ENCODE results near the gene C1S. TPM values are rescaled to one million over a fixed set of nuclear protein-coding genes. Genes with fewer than 3 reads are reported as not detected.

Gene C1S
- total RNA-seq, 4 donors from 2014 or later: 391 to 853 (median 638) TPM

DNA sequence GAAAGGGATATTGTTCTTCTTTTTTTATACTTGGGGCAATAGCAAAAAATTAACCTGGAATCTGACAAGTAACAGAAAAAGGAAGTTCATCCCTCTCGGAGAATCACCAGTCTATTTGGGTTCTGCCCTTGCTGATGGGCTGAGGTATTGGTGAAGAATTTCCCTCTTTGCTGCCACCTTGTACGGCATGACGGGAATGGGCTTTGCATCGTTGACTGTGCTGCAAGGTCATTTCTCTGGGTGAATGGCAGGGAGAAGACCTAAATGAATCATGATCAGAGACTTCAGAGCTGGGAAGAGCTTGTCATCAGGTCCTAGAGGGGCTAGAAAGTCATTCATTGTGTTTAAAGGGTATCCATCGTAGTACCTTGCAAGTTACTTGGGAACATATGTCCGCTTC is 12.0 kb downstream of the C1S start:
- Histone ChIP-seq H3K4me3 (no peak overlapping the region), H3K36me3 (peaks cover 0 to 34% of the 10 kb centered on the region in 2 donors), H3K27me3 (no peaks in the 10 kb centered on the region), H3K4me1 (no peaks in the 10 kb centered on the region), H3K27ac (no peak overlapping the region), H3K9me3 (no peaks in the 10 kb centered on the region)
- TF ChIP-seq, protein P1, sequence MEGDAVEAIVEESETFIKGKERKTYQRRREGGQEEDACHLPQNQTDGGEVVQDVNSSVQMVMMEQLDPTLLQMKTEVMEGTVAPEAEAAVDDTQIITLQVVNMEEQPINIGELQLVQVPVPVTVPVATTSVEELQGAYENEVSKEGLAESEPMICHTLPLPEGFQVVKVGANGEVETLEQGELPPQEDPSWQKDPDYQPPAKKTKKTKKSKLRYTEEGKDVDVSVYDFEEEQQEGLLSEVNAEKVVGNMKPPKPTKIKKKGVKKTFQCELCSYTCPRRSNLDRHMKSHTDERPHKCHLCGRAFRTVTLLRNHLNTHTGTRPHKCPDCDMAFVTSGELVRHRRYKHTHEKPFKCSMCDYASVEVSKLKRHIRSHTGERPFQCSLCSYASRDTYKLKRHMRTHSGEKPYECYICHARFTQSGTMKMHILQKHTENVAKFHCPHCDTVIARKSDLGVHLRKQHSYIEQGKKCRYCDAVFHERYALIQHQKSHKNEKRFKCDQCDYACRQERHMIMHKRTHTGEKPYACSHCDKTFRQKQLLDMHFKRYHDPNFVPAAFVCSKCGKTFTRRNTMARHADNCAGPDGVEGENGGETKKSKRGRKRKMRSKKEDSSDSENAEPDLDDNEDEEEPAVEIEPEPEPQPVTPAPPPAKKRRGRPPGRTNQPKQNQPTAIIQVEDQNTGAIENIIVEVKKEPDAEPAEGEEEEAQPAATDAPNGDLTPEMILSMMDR (IDR thresholded peaks at IDR 0.05): no peak
- no peak for TF ChIP-seq POLR2A (IDR thresholded peaks at IDR 0.05)
- TF ChIP-seq EP300 (IDR thresholded peaks at IDR 0.05): no peak
- no peak for TF ChIP-seq POLR2AphosphoS5 (IDR thresholded peaks at IDR 0.05)
- 72 to 94% methylated on average over 3 to 5 of the region's 6 CpGs for WGBS, 2 donors (ENCODE audit: low coverage in 1 of 2)
- no peak for ATAC-seq

- no peak overlapping the region for H3K27ac ChIP-seq
- H3K27me3 ChIP-seq: no peaks in the 10 kb centered on the region
- H3K4me3 ChIP-seq: no peak overlapping the region
- no peak for ATAC-seq
- H3K9me3 ChIP-seq: no peaks in the 10 kb centered on the region
- peaks cover 0 to 10% (median 0%) of the 10 kb centered on the region in 3 donors for H3K4me1 ChIP-seq
- peaks cover 0 to 20% of the 10 kb centered on the region in 2 donors for H3K36me3 ChIP-seq
- WGBS, 2 donors (ENCODE audit: low coverage in 1 of 2): 20% methylated on average over 1 of the region's 1 CpG; no CpG with 5 or more reads in 1 of the 2 donors
- TF ChIP-seq POLR2AphosphoS5 (IDR thresholded peaks at IDR 0.05): no peak
Measured at GRCh38 chr12:7073946-7074345, 13.4 kb downstream of the C1S start.

GRCh38 chr12:7075518-7075917 is 15.0 kb downstream of the C1S start:
- 71 to 80% methylated on average over 1 to 3 of the region's 3 CpGs for WGBS, 2 donors (ENCODE audit: low coverage in 1 of 2)
- Histone ChIP-seq H3K4me1 (peaks cover 3 to 24% (median 9%) of the 10 kb centered on the region in 3 donors), H3K27ac (no peak overlapping the region), H3K27me3 (no peaks in the 10 kb centered on the region), H3K36me3 (peaks cover 0 to 8% of the 10 kb centered on the region in 2 donors), H3K4me3 (no peak overlapping the region), H3K9me3 (no peaks in the 10 kb centered on the region)
- no peak for ATAC-seq
- TF ChIP-seq EP300 (IDR thresholded peaks at IDR 0.05): no peak
- TF ChIP-seq, protein P1 (IDR thresholded peaks at IDR 0.05): no peak
- no peak for TF ChIP-seq POLR2A (IDR thresholded peaks at IDR 0.05)
- TF ChIP-seq POLR2AphosphoS5 (IDR thresholded peaks at IDR 0.05): no peak

DNA sequence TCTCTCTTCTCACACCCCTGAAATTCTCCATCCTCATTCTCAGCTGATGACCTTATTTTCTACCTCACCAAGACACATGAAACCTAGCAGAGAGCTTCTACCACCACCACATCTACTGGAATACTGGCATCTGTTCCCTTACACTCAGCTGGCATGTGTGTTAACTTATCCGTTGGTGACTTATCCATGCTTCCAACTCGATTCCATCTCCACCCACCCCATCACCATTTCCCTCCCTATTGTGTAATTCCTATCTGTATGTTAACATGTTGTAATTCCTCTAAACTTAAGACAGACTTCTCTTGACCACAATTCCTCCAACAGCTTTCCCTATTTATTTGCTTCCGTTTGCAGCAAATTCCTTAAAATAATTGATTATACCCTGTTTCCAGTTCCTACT is 15.4 kb downstream of the C1S start:
- WGBS, 2 donors (ENCODE audit: low coverage in 1 of 2): 68 to 93% methylated on average over 3 of the region's 3 CpGs
- Histone ChIP-seq H3K4me3 (no peak overlapping the region), H3K4me1 (peaks cover 3 to 28% (median 9%) of the 10 kb centered on the region in 3 donors), H3K27me3 (no peaks in the 10 kb centered on the region), H3K9me3 (no peaks in the 10 kb centered on the region), H3K27ac (no peak overlapping the region), H3K36me3 (peaks cover 0 to 8% of the 10 kb centered on the region in 2 donors)
- TF ChIP-seq, protein P1 (IDR thresholded peaks at IDR 0.05): no peak
- TF ChIP-seq POLR2AphosphoS5 (IDR thresholded peaks at IDR 0.05): no peak
- TF ChIP-seq EP300 (IDR thresholded peaks at IDR 0.05): no peak
- no peak for TF ChIP-seq POLR2A (IDR thresholded peaks at IDR 0.05)
- ATAC-seq: no peak

DNA sequence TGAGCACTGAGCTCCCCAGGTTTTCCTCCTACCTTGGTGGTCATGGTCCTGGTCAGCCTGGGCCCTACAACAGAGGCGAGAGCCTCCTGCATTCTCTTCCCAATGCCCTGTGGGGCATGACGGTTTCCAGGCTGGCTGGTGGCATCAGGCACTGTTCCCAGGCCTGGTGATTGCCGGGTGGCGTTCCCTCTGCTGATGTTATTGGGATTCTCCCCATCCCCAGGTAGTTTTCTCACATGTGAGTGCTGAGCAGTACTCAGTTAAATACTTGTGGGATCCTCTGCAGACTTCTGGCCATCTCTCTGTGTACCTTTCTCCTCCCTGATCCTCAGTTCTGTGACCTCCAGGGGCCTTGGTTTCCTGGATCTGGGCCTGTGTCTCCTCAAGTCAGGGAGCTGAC is 16.0 kb downstream of the C1S start:
- no peak overlapping the region for H3K4me3 ChIP-seq
- TF ChIP-seq EP300 (IDR thresholded peaks at IDR 0.05): no peak
- TF ChIP-seq POLR2A (IDR thresholded peaks at IDR 0.05): no peak
- TF ChIP-seq POLR2AphosphoS5 (IDR thresholded peaks at IDR 0.05): no peak
- peaks cover 3 to 34% (median 9%) of the 10 kb centered on the region in 3 donors for H3K4me1 ChIP-seq
- H3K27ac ChIP-seq: no peak overlapping the region
- peaks cover 0 to 14% of the 10 kb centered on the region in 2 donors for H3K36me3 ChIP-seq
- no peak for ATAC-seq
- WGBS, 2 donors (ENCODE audit: low coverage in 1 of 2): 90% methylated on average over 2 of the region's 4 CpGs; no CpG with 5 or more reads in 1 of the 2 donors
- no peaks in the 10 kb centered on the region for H3K27me3 ChIP-seq
- H3K9me3 ChIP-seq: no peaks in the 10 kb centered on the region

DNA sequence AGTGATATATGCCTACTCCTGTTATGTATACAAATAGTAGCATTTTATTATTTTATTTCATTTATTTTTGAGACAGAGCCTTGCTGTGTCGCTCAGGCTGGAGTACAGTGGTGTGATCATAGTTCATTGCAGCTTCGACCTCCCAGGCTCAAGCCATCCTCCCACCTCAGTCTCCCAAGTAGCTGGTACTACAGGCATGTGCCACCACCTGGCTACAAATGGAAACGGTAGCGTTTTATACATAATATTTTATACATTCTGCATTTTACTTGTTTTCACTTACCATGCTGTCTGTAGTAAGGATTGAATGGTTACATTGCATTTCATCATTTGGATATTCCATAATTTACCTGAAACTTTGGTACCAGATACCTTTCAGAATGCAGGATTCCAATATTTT is 17.6 kb downstream of the C1S start:
- 67 to 68% methylated on average over 4 of the region's 4 CpGs for WGBS, 2 donors (ENCODE audit: low coverage in 1 of 2)
- no peaks in the 10 kb centered on the region for H3K27me3 ChIP-seq
- TF ChIP-seq, protein P1 (IDR thresholded peaks at IDR 0.05): no peak
- TF ChIP-seq POLR2AphosphoS5 (IDR thresholded peaks at IDR 0.05) (no peak), POLR2A (IDR thresholded peaks at IDR 0.05) (no peak), EP300 (IDR thresholded peaks at IDR 0.05) (no peak)
- H3K9me3 ChIP-seq: no peaks in the 10 kb centered on the region
- no peak for ATAC-seq
- no peak overlapping the region for H3K27ac ChIP-seq
- no peak overlapping the region for H3K4me3 ChIP-seq
- H3K36me3 ChIP-seq: peaks cover 0 to 31% of the 10 kb centered on the region in 2 donors
- peaks cover 3 to 41% (median 9%) of the 10 kb centered on the region in 3 donors for H3K4me1 ChIP-seq
